ENCODE results near the gene MAGEH1.
"Not testable (repeated sequence)": the region's sequence is repeated elsewhere in the genome, so short reads cannot be mapped to it uniquely, and the experiment has no call there.

The MAGEH1 gene, protein sequence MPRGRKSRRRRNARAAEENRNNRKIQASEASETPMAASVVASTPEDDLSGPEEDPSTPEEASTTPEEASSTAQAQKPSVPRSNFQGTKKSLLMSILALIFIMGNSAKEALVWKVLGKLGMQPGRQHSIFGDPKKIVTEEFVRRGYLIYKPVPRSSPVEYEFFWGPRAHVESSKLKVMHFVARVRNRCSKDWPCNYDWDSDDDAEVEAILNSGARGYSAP

GRCh38 chrX:55451990-55452832 lies at the start of gene MAGEH1:
MAGEH1 (plus strand) TSS chrX:55452127; CDS start chrX:55452375, 248 bp downstream.
- peak within 1 kb of the TSS; percentile 65 for H3K4me3 ChIP-seq (ENCODE audit: low read depth, low read length)
- in situ Hi-C loops (cut with HindIII; ENCODE audit: low sequenced_read_pairs), result no loop called here
- peak; percentile 73 for DNase-seq (ENCODE audit: low read depth, low spot score)
- no peak for TF ChIP-seq CTCF (IDR thresholded peaks at IDR 0.05; ENCODE audit: low read depth, low read length)

- DNase-seq (ENCODE audit: low read depth, low spot score); in situ Hi-C loops (cut with HindIII; ENCODE audit: low sequenced_read_pairs); H3K4me3 ChIP-seq (ENCODE audit: low read depth, low read length): not testable (repeated sequence)
Measured at GRCh38 chrX:55427079-55427478, 24.8 kb upstream of the MAGEH1 start.

DNA sequence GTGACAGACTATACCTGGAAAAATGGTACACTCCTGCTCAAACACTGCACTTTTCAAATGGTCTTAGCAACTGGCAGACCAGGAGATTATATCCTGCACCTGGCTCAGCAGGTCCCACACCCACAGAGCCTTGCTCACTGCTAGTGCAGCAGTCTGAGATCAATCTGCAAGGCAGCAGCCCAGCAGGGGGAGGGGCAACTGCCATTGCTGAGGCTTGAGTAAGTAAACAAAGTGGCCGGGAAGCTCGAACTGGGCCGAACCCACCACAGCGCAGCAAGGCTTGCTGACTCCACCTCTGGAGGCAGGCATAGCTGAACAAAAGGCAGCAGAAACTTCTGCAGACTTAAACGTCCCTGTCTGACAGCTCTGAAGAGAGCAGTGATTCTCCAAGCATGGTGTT lies 8.5 kb upstream of the MAGEH1 start:
- DNase-seq (ENCODE audit: low read depth, low spot score); H3K4me3 ChIP-seq (ENCODE audit: low read depth, low read length); in situ Hi-C loops (cut with HindIII; ENCODE audit: low sequenced_read_pairs): not testable (repeated sequence)

GRCh38 chrX:55450259-55450658 lies 1.7 kb upstream of the MAGEH1 start:
- no peak for TF ChIP-seq CTCF (IDR thresholded peaks at IDR 0.05; ENCODE audit: low read depth, low read length)
- in situ Hi-C loops (cut with HindIII; ENCODE audit: low sequenced_read_pairs), result no loop called here
- no peak for DNase-seq (ENCODE audit: low read depth, low spot score)
- no peak overlapping the region for H3K4me3 ChIP-seq (ENCODE audit: low read depth, low read length)

- H3K4me3 ChIP-seq (ENCODE audit: low read depth, low read length), result no peak overlapping the region
- no peak for DNase-seq (ENCODE audit: low read depth, low spot score)
- in situ Hi-C loops (cut with HindIII; ENCODE audit: low sequenced_read_pairs), result no loop called here
- TF ChIP-seq CTCF (IDR thresholded peaks at IDR 0.05; ENCODE audit: low read depth, low read length), result no peak
Measured at GRCh38 chrX:55451141-55451540, 786 bp upstream of the MAGEH1 start.

DNA sequence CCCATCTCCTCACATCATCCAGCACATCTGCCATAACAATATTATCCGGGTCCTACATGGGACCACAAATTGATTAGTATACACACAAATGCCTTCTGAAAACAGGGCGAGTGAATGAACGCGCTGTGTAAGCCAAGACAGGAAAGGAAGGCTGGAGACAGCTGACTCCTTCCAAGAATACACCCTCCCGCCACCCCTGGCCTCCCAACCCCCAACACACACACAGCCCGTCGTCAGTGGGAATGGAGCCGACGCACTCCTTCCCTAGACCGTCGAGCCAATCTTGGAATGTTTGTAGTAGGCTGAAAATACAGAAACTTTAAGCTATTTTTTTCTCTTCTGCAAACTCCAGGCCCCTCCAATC lies 319 bp upstream of the MAGEH1 start:
- TF ChIP-seq CTCF (IDR thresholded peaks at IDR 0.05; ENCODE audit: low read depth, low read length), result no peak
- no peak for DNase-seq (ENCODE audit: low read depth, low spot score)
- peak overlapping the region; percentile 65 for H3K4me3 ChIP-seq (ENCODE audit: low read depth, low read length)
- in situ Hi-C loops (cut with HindIII; ENCODE audit: low sequenced_read_pairs), result no loop called here

DNA sequence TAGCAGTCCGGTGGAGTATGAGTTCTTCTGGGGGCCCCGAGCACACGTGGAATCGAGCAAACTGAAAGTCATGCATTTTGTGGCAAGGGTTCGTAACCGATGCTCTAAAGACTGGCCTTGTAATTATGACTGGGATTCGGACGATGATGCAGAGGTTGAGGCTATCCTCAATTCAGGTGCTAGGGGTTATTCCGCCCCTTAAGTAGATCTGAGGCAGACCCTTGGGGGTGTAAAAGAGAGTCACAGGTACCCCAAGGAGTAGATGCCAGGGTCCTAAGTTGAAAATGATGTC lies 852 bp downstream of the MAGEH1 start:
- TF ChIP-seq CTCF (IDR thresholded peaks at IDR 0.05; ENCODE audit: low read depth, low read length), result no peak
- H3K4me3 ChIP-seq (ENCODE audit: low read depth, low read length), result peak overlapping the region; percentile 65
- in situ Hi-C loops (cut with HindIII; ENCODE audit: low sequenced_read_pairs), result no loop called here
- DNase-seq (ENCODE audit: low read depth, low spot score), result no peak

DNA sequence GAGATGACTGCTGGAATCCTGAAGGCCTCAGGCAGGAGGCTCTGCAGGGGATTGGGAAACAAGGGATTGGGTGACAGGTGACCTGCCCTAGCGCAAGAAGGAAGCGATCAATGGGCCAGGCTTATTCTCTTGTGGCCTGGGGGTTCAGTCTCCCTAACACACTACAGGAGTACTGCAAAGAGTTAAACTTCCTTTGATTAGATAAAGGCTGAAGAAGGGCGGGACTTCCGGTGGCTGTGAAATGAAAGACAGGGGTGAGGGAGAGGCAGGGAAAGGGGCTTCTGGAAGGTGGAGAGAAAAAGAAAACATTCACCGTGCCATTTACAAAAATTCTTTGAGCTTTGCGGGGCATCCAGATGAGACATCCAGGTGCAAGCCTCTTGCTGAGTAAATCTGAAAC lies 3.8 kb downstream of the MAGEH1 start:
- DNase-seq (ENCODE audit: low read depth, low spot score); in situ Hi-C loops (cut with HindIII; ENCODE audit: low sequenced_read_pairs); H3K4me3 ChIP-seq (ENCODE audit: low read depth, low read length): not testable (repeated sequence)

- H3K4me3 ChIP-seq (ENCODE audit: low read depth, low read length); in situ Hi-C loops (cut with HindIII; ENCODE audit: low sequenced_read_pairs); DNase-seq (ENCODE audit: low read depth, low spot score): not testable (repeated sequence)
Measured at GRCh38 chrX:55459426-55459825, 7.5 kb downstream of the MAGEH1 start.

DNA sequence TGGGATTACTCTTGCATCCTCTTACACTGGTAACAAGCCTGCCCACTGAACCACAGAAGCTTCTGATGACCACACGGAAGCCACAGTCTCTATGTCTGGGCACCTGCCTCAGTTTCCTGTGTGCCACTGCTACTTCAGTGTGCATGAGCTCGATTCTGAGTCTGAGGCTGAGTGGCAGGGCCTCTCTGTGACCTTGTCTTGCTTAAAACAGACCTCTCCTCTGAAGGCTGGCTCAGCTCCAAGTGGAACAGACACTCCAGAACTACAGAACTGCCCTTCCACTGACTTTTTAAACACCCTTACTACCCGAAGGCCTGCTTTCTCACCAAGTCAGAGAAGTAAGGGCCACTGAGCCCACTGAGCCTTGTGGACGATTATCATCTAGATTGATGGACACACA lies 8.0 kb downstream of the MAGEH1 start:
- DNase-seq (ENCODE audit: low read depth, low spot score); H3K4me3 ChIP-seq (ENCODE audit: low read depth, low read length); in situ Hi-C loops (cut with HindIII; ENCODE audit: low sequenced_read_pairs): not testable (repeated sequence)

GRCh38 chrX:55464050-55464449 lies 12.1 kb downstream of the MAGEH1 start:
- H3K4me3 ChIP-seq (ENCODE audit: low read depth, low read length); in situ Hi-C loops (cut with HindIII; ENCODE audit: low sequenced_read_pairs); DNase-seq (ENCODE audit: low read depth, low spot score): not testable (repeated sequence)

- H3K4me3 ChIP-seq (ENCODE audit: low read depth, low read length); in situ Hi-C loops (cut with HindIII; ENCODE audit: low sequenced_read_pairs); DNase-seq (ENCODE audit: low read depth, low spot score): not testable (repeated sequence)
Measured at GRCh38 chrX:55465108-55465507, 13.2 kb downstream of the MAGEH1 start.

Measured in astrocyte of the spinal cord (primary cell).